HG03103 (cell line): Measurements from ENCODE around the gene AK9.
"Not testable (repeated sequence)": the region's sequence is repeated elsewhere in the genome, so short reads cannot be mapped to it uniquely, and the experiment has no call there.

Experiments used
- ATAC-seq: cut with Tn5 transposase; IDR thresholded peaks from one replicate; pipeline ENCODE4 v1.9.1; 2021; ENCODE audit warnings: low read depth; ENCODE audit not compliant: unreplicated experiment

The AK9 gene

GRCh38 chr6:109690737-109691621 is at the start of gene AK9, which contains the start of gene FIG4:
AK9 (minus strand) TSS chr6:109691202; CDS start chr6:109675745, 15,457 bp downstream.
FIG4 (plus strand) TSS chr6:109691296; CDS start chr6:109691436, 140 bp downstream.
- peak; percentile 92 for ATAC-seq

- no peak for ATAC-seq
These were observed 49.8 kb upstream of the AK9 start for GRCh38 chr6:109740787-109741186.

GRCh38 chr6:109739686-109740085 is 48.7 kb upstream of the AK9 start:
- no peak for ATAC-seq

GRCh38 chr6:109738667-109739066 is 47.7 kb upstream of the AK9 start:
- no peak for ATAC-seq

- ATAC-seq: no peak
These were observed 47.3 kb upstream of the AK9 start for GRCh38 chr6:109738255-109738654.

GRCh38 chr6:109736273-109737025 is 45.4 kb upstream of the AK9 start:
- ATAC-seq: no peak

- ATAC-seq: not testable (repeated sequence)
These were observed 34.2 kb upstream of the AK9 start for GRCh38 chr6:109725250-109725649.

- no peak for ATAC-seq
These were observed 31.7 kb upstream of the AK9 start for GRCh38 chr6:109722564-109723254.

GRCh38 chr6:109722011-109722410 is 31.0 kb upstream of the AK9 start:
- ATAC-seq: no peak

- no peak for ATAC-seq
These were observed 29.3 kb upstream of the AK9 start for GRCh38 chr6:109720311-109720710.

GRCh38 chr6:109718991-109719390 is 28.0 kb upstream of the AK9 start:
- ATAC-seq: no peak

GRCh38 chr6:109717971-109718370 is 27.0 kb upstream of the AK9 start:
- ATAC-seq: no peak

- no peak for ATAC-seq
These were observed 24.6 kb upstream of the AK9 start for GRCh38 chr6:109715616-109716015.

- ATAC-seq: no peak
These were observed 23.6 kb upstream of the AK9 start for GRCh38 chr6:109714611-109715010.

- ATAC-seq: no peak
These were observed 23.2 kb upstream of the AK9 start for GRCh38 chr6:109714166-109714565.

GRCh38 chr6:109713097-109713496 is 22.1 kb upstream of the AK9 start:
- ATAC-seq: no peak

- ATAC-seq: not testable (repeated sequence)
These were observed 17.1 kb upstream of the AK9 start for GRCh38 chr6:109708099-109708498.

GRCh38 chr6:109706513-109706912 is 15.5 kb upstream of the AK9 start:
- ATAC-seq: no peak

- ATAC-seq: peak; percentile 76
These were observed 14.3 kb upstream of the AK9 start for GRCh38 chr6:109705258-109705657.

GRCh38 chr6:109702791-109703190 is 11.8 kb upstream of the AK9 start:
- ATAC-seq: no peak

GRCh38 chr6:109701774-109702173 is 10.8 kb upstream of the AK9 start:
- no peak for ATAC-seq
